Daoy (cell line): ENCODE data around the gene SIAE. TPM values are rescaled to one million over a fixed set of nuclear protein-coding genes. Genes with fewer than 3 reads are reported as not detected.

Source experiments
- total RNA-seq: library from RNA; depleted of rRNA; stranded (reverse); fragments of >200 nt; shearing (Covaris generic); gene quantifications from 2 replicates; pipeline ENCODE4 v1.2.3, GENCODE V29; 2014; rRNA removed

SIAE gene
- total RNA-seq, 1 experiment from 2014 or later, result 3.7 TPM

Other genes with a start within 250 kb of the SIAE start
- not detected in 2 replicates for gene OR8B4, start 248.9 kb downstream of the SIAE start, total RNA-seq
- gene OR8B8, start 228.0 kb downstream of the SIAE start, total RNA-seq, result not detected in 2 replicates
- not detected in 2 replicates for gene OR8B12, start 130.1 kb downstream of the SIAE start, total RNA-seq
- not detected in 2 replicates for gene OR8A1, start 103.7 kb downstream of the SIAE start, total RNA-seq
- not detected in 2 replicates for gene PANX3, start 62.3 kb downstream of the SIAE start, total RNA-seq
- gene TBRG1, start 50.9 kb downstream of the SIAE start, total RNA-seq, result 11.1 and 29.3 TPM in 2 replicates
- gene SPA17, start 165 bp upstream of the SIAE start, total RNA-seq, result 30.5 and 50.9 TPM in 2 replicates
- 2.7 and 3.4 TPM in 2 replicates for gene NRGN, start 66.2 kb upstream of the SIAE start, total RNA-seq
- gene VSIG2, start 78.5 kb upstream of the SIAE start, total RNA-seq, result not detected in 2 replicates
- gene ESAM, start 88.6 kb upstream of the SIAE start, total RNA-seq, result 0.15 and 0.34 TPM in 2 replicates
- 15.9 and 23.5 TPM in 2 replicates for gene MSANTD2, start 126.7 kb upstream of the SIAE start, total RNA-seq
- 5.4 and 16.2 TPM in 2 replicates for gene ROBO3, start 191.7 kb upstream of the SIAE start, total RNA-seq
- gene ROBO4, start 224.1 kb upstream of the SIAE start, total RNA-seq, result 0.69 and 3.6 TPM in 2 replicates
- gene HEPN1, start 245.5 kb upstream of the SIAE start, total RNA-seq, result not detected in 2 replicates